Prostate gland (tissue), 2 donors: ENCODE measurements around the gene TENT5A. TPM values are rescaled to one million over a fixed set of nuclear protein-coding genes. Genes with fewer than 3 reads are reported as not detected.

Source experiments
- DNase-seq: peaks from one replicate; pipeline ENCODE4 v3.0.0-alpha.2; 2019; ENCODE audit warnings: low spot score
- H3K27ac ChIP-seq, 2 donors: fragments of 200-600 bp; sonication (generic); 2 replicates each; pipeline ENCODE4 v1.5.1; 2017 to 2019
- H3K27me3 ChIP-seq: fragments of 200-600 bp; sonication (generic); replicated peaks from 2 replicates; pipeline ENCODE4 v1.5.1; 2019; ENCODE audit not compliant: insufficient read depth
- H3K36me3 ChIP-seq, 2 donors: fragments of 200-600 bp; sonication (generic); 1 replicate in 1 of 2; 2 replicates in 1 of 2; pipeline versions ENCODE4 v1.5.1 to v1.8.1; 2017 to 2019
- H3K4me1 ChIP-seq: fragments of 200-600 bp; sonication (generic); replicated peaks from 2 replicates; pipeline ENCODE4 v1.5.1; 2019
- H3K4me3 ChIP-seq, 2 donors: fragments of 200-600 bp; sonication (generic); 2 replicates each; pipeline ENCODE4 v1.5.1; 2017 to 2019
- H3K9me3 ChIP-seq: fragments of 200-600 bp; sonication (generic); 2 replicates; pipeline ENCODE4 v1.5.1; 2017
- POLR2A ChIP-seq: fragments of 450-650 bp; IDR thresholded peaks from one replicate; pipeline ENCODE4 v1.6.1; 2016; ENCODE audit warnings: antibody characterized with exemption, mild to moderate bottlenecking
- POLR2AphosphoS5 ChIP-seq: sonication (generic); formaldehyde crosslinking; IDR thresholded peaks from one replicate; pipeline ENCODE4 v1.6.1; 2017; ENCODE audit warnings: antibody characterized with exemption
- WGBS: methylation state at CpG from one replicate; pipeline ENCODE4 v1.1.5; 2018; 5-methylcytosine and 5-hydroxymethylcytosine counted together
- intact Hi-C: fragments of 100-400 bp; cut with DNase I; formaldehyde crosslinking; loops from one replicate; pipeline ENCODE4 v1.14.2; 2022
- small RNA-seq, 2 donors: library from RNA; depleted of rRNA; stranded (forward); fragments of <200 nt; gene quantifications; one replicate each; pipeline ENCODE3, GENCODE V24; 2016
- total RNA-seq, 2 donors: library from RNA; depleted of rRNA; stranded (reverse); fragments of >200 nt; gene quantifications; one replicate each; pipeline ENCODE4 v1.1.0, GENCODE V29; 2016
- TF ChIP-seq, protein P1 (sequence below), 4 experiments: fragments of 200-600 bp in 2 of 4; fragments of 450-650 bp in 2 of 4; sonication (generic) in 2 of 4; IDR thresholded peaks; 1 replicate in 3 of 4; 2 replicates in 1 of 4; pipeline ENCODE4 v1.5.1; 2016 to 2019; ENCODE audit warnings: antibody characterized with exemption in 4 of 4, mild to moderate bottlenecking in 2 of 4, moderate library complexity in 2 of 4

TENT5A gene
- total RNA-seq, 2 donors from 2014 or later = 11.9 to 12.0 TPM

DNA sequence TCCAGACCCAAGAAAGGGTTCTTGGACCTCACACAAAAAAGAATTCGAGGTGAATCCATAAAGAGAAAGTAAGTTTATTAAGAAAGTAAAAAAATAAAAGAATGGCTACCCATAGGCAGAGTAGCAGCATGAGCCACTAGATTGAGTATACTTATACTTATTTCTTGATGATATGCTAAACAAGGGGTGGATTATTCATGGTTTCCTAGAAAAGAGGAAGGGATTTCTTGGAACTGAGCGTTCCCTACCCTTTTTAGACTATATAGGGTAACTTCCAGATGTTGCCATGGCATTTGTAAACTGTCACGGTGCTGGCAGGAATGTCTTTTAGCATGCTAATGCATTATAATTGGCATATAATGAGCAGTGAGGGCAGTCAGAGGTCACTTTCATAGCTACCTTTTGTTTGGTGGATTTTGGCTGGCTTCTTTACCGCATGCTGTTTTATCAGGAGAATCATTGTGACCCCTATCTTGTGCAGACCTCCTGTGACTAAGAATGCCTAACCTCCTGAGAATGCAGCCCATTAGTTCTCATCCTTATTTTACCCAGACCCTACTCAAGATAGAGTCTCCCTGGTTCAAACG is 44.3 kb downstream of the TENT5A start:
- no peak for TF ChIP-seq POLR2A
- TF ChIP-seq POLR2AphosphoS5 = no peak
- TF ChIP-seq, protein P1, sequence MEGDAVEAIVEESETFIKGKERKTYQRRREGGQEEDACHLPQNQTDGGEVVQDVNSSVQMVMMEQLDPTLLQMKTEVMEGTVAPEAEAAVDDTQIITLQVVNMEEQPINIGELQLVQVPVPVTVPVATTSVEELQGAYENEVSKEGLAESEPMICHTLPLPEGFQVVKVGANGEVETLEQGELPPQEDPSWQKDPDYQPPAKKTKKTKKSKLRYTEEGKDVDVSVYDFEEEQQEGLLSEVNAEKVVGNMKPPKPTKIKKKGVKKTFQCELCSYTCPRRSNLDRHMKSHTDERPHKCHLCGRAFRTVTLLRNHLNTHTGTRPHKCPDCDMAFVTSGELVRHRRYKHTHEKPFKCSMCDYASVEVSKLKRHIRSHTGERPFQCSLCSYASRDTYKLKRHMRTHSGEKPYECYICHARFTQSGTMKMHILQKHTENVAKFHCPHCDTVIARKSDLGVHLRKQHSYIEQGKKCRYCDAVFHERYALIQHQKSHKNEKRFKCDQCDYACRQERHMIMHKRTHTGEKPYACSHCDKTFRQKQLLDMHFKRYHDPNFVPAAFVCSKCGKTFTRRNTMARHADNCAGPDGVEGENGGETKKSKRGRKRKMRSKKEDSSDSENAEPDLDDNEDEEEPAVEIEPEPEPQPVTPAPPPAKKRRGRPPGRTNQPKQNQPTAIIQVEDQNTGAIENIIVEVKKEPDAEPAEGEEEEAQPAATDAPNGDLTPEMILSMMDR (IDR thresholded peaks at IDR 0.05) = no peak
- H3K9me3 ChIP-seq = no peaks in the 10 kb centered on the region
- intact Hi-C loops = no loop called here
- no peaks in the 10 kb centered on the region for H3K27me3 ChIP-seq
- DNase-seq = no peak
- H3K36me3 ChIP-seq = no peaks in the 10 kb centered on the region
- WGBS = 60% methylated on average over 5 of the region's 5 CpGs
- H3K4me3 ChIP-seq = no peak overlapping the region
- no peaks in the 10 kb centered on the region for H3K4me1 ChIP-seq
- H3K27ac ChIP-seq = no peak overlapping the region

GRCh38 chr6:81704700-81705099 is 47.8 kb downstream of the TENT5A start:
- H3K9me3 ChIP-seq = no peaks in the 10 kb centered on the region
- no peak overlapping the region for H3K27ac ChIP-seq
- H3K27me3 ChIP-seq = no peaks in the 10 kb centered on the region
- H3K4me3 ChIP-seq = no peak overlapping the region
- DNase-seq = no peak
- no peaks in the 10 kb centered on the region for H3K36me3 ChIP-seq
- no peaks in the 10 kb centered on the region for H3K4me1 ChIP-seq
- intact Hi-C loops = no loop called here
- TF ChIP-seq, protein P1 (IDR thresholded peaks at IDR 0.05) = no peak

DNA sequence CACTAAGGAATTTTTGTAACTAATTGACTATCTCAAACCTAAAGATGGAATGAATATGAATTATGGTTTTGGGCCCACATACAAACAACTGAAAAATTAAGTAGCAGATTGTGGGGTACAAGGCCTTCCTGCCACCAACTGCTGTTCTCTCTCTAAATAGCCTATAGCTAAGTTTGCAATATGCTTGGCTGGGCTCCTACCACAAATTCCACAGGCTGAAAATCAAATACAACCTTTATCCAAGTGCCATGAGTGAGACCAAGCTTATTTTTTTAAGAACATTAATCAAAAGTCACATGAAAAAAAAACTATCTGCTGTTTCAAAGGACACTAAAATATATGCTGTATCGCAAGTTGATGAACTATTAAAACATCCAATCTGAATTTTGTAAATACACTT is 52.1 kb downstream of the TENT5A start:
- Histone ChIP-seq H3K36me3 (no peaks in the 10 kb centered on the region), H3K27ac (no peak overlapping the region), H3K9me3 (no peaks in the 10 kb centered on the region), H3K4me3 (no peak overlapping the region), H3K4me1 (no peaks in the 10 kb centered on the region), H3K27me3 (no peaks in the 10 kb centered on the region)
- WGBS = 74% methylated on average over 1 of the region's 1 CpG
- intact Hi-C loops = no loop called here
- TF ChIP-seq POLR2AphosphoS5 (no peak), POLR2A (no peak)
- TF ChIP-seq, protein P1 (IDR thresholded peaks at IDR 0.05) = no peak
- DNase-seq = no peak

- WGBS = 81% methylated on average over 6 of the region's 6 CpGs
- H3K4me1 ChIP-seq = no peaks in the 10 kb centered on the region
- no peaks in the 10 kb centered on the region for H3K27me3 ChIP-seq
- no peak for TF ChIP-seq POLR2AphosphoS5
- no peak overlapping the region for H3K4me3 ChIP-seq
- H3K36me3 ChIP-seq = no peaks in the 10 kb centered on the region
- intact Hi-C loops = no loop called here
- no peak overlapping the region for H3K27ac ChIP-seq
- no peaks in the 10 kb centered on the region for H3K9me3 ChIP-seq
- no peak for DNase-seq
These were observed 54.9 kb downstream of the TENT5A start for GRCh38 chr6:81697559-81697958.

GRCh38 chr6:81696524-81696923 is 56.0 kb downstream of the TENT5A start:
- H3K27ac ChIP-seq = no peak overlapping the region
- no peaks in the 10 kb centered on the region for H3K27me3 ChIP-seq
- intact Hi-C loops = no loop called here
- no peaks in the 10 kb centered on the region for H3K9me3 ChIP-seq
- H3K36me3 ChIP-seq = no peaks in the 10 kb centered on the region
- no peaks in the 10 kb centered on the region for H3K4me1 ChIP-seq
- 76% methylated on average over 3 of the region's 3 CpGs for WGBS
- TF ChIP-seq POLR2A (no peak), POLR2AphosphoS5 (no peak)
- TF ChIP-seq, protein P1 (IDR thresholded peaks at IDR 0.05) = no peak
- DNase-seq = no peak
- no peak overlapping the region for H3K4me3 ChIP-seq

Small RNA genes within 50 kb of the gene (small RNA-seq; reads per million reads assigned to genes)
- gene AL078599.1 = 0 reads per million in 2 donors
- gene RF00156 = 0 reads per million in 2 donors
